Activated T-helper 1 cell treated with Interleukin-2 at 50 U/mL for 16 hours (primary cell): ENCODE data around the gene FOXF2.

Source experiments
- DNase-seq: peaks from one replicate; pipeline ENCODE4 v3.0.0-alpha.2; 2020; ENCODE audit warnings: low read depth

The FOXF2 gene

GRCh38 chr6:1407499-1407990 is 18.2 kb downstream of the FOXF2 start:
- no peak for DNase-seq

- no peak for DNase-seq
Observed at GRCh38 chr6:1409774-1410465, 20.5 kb downstream of the FOXF2 start.

GRCh38 chr6:1412901-1413300 is 23.5 kb downstream of the FOXF2 start:
- no peak for DNase-seq

- DNase-seq, result no peak
Observed at GRCh38 chr6:1415416-1416063, 26.2 kb downstream of the FOXF2 start.

GRCh38 chr6:1416191-1416760 is 26.9 kb downstream of the FOXF2 start:
- DNase-seq, result no peak

- DNase-seq, result no peak
Observed at GRCh38 chr6:1416820-1417219, 27.4 kb downstream of the FOXF2 start.

GRCh38 chr6:1417718-1418117 is 28.3 kb downstream of the FOXF2 start:
- DNase-seq, result no peak

- DNase-seq, result no peak
Observed at GRCh38 chr6:1418471-1419191, 29.3 kb downstream of the FOXF2 start.

GRCh38 chr6:1420382-1420781 is 31.0 kb downstream of the FOXF2 start:
- DNase-seq, result no peak

GRCh38 chr6:1422290-1422689 is 32.9 kb downstream of the FOXF2 start:
- no peak for DNase-seq

GRCh38 chr6:1423578-1423977 is 34.2 kb downstream of the FOXF2 start:
- DNase-seq, result no peak

- no peak for DNase-seq
Observed at GRCh38 chr6:1424306-1424927, 35.0 kb downstream of the FOXF2 start.

GRCh38 chr6:1426416-1426815 is 37.0 kb downstream of the FOXF2 start:
- DNase-seq, result no peak

- no peak for DNase-seq
Observed at GRCh38 chr6:1435806-1436205, 46.4 kb downstream of the FOXF2 start.

GRCh38 chr6:1436334-1437306 is 47.2 kb downstream of the FOXF2 start:
- DNase-seq, result no peak

- DNase-seq, result no peak
Observed at GRCh38 chr6:1437553-1438406, 48.4 kb downstream of the FOXF2 start.

GRCh38 chr6:1438471-1438881 is 49.1 kb downstream of the FOXF2 start:
- no peak for DNase-seq

- no peak for DNase-seq
Observed at GRCh38 chr6:1439349-1439748, 50.0 kb downstream of the FOXF2 start.

GRCh38 chr6:1442929-1443328 is 53.6 kb downstream of the FOXF2 start:
- no peak for DNase-seq
